H7 (cell line): ENCODE data around the gene HRAS. TPM values are rescaled to one million over a fixed set of nuclear protein-coding genes. Genes with fewer than 3 reads are reported as not detected.
"Not testable (repeated sequence)": the region's sequence is repeated elsewhere in the genome, so short reads cannot be mapped to it uniquely, and the experiment has no call there.

ENCODE experiments used
- DNase-seq: peaks from one replicate; pipeline ENCODE4 v3.0.0; 2012
- H3K27me3 ChIP-seq: 2 replicates; pipeline ENCODE4 v1.6.0; 2011; ENCODE audit warnings: mild to moderate bottlenecking, low read length; ENCODE audit not compliant: control insufficient read depth, insufficient read depth
- H3K36me3 ChIP-seq: replicated peaks from 2 replicates; pipeline ENCODE4 v1.5.1; 2011; ENCODE audit warnings: low read length; ENCODE audit not compliant: control insufficient read depth, insufficient read depth
- H3K4me3 ChIP-seq: 2 replicates; pipeline ENCODE4 v1.5.1; 2011; ENCODE audit warnings: low read depth, mild to moderate bottlenecking, control low read depth, low read length, moderate library complexity; ENCODE audit not compliant: insufficient read depth
- total RNA-seq: library from RNA; depleted of rRNA; stranded (reverse); fragments of >200 nt; shearing (Covaris generic); gene quantifications from 2 replicates; pipeline ENCODE4 v1.2.3, GENCODE V29; 2014

The HRAS gene
- total RNA-seq, 1 experiment from 2014 or later, result 57.9 TPM

GRCh38 chr11:520428-521176, 14.8 kb downstream of the HRAS start:
- no peaks in the 10 kb centered on the region for H3K27me3 ChIP-seq
- DNase-seq, result peak; percentile 71
- no peaks in the 10 kb centered on the region for H3K36me3 ChIP-seq
- H3K4me3 ChIP-seq, result no peak overlapping the region

- DNase-seq, result peak; percentile 99
- Histone ChIP-seq H3K36me3 (no peaks in the 10 kb centered on the region), H3K27me3 (no peaks in the 10 kb centered on the region), H3K4me3 (peak overlapping the region; percentile 8; the same call in 1 of the 2 replicates)
Measured at GRCh38 chr11:518463-519202, 16.7 kb downstream of the HRAS start.

- not testable (repeated sequence) for H3K4me3 ChIP-seq, H3K36me3 ChIP-seq, H3K27me3 ChIP-seq, DNase-seq
Measured at GRCh38 chr11:516918-517685, 18.3 kb downstream of the HRAS start.

- Histone ChIP-seq H3K27me3 (no peaks in the 10 kb centered on the region), H3K36me3 (no peaks in the 10 kb centered on the region), H3K4me3 (no peak overlapping the region)
- no peak for DNase-seq
Measured at GRCh38 chr11:516400-516799, 19.0 kb downstream of the HRAS start.

GRCh38 chr11:515131-515530, 20.2 kb downstream of the HRAS start:
- Histone ChIP-seq H3K4me3 (no peak overlapping the region), H3K36me3 (no peaks in the 10 kb centered on the region), H3K27me3 (no peaks in the 10 kb centered on the region)
- DNase-seq, result no peak

- Histone ChIP-seq H3K36me3 (peaks cover 2% of the 10 kb centered on the region), H3K4me3 (no peak overlapping the region), H3K27me3 (no peaks in the 10 kb centered on the region)
- no peak for DNase-seq
Measured at GRCh38 chr11:514606-515005, 20.8 kb downstream of the HRAS start.

GRCh38 chr11:512761-513595, 22.4 kb downstream of the HRAS start:
- Histone ChIP-seq H3K4me3 (no peak overlapping the region), H3K36me3 (peaks cover 2% of the 10 kb centered on the region), H3K27me3 (no peaks in the 10 kb centered on the region)
- DNase-seq, result no peak

GRCh38 chr11:508956-509355, 26.4 kb downstream of the HRAS start:
- DNase-seq, result no peak
- peaks cover 2% of the 10 kb centered on the region for H3K36me3 ChIP-seq
- no peak overlapping the region for H3K4me3 ChIP-seq
- no peaks in the 10 kb centered on the region for H3K27me3 ChIP-seq

- Histone ChIP-seq H3K27me3 (no peaks in the 10 kb centered on the region), H3K4me3 (peak overlapping the region; percentile 76), H3K36me3 (peaks cover 2% of the 10 kb centered on the region)
- no peak for DNase-seq
Measured at GRCh38 chr11:507727-508515, 27.5 kb downstream of the HRAS start.

GRCh38 chr11:506995-507726, 28.2 kb downstream of the HRAS start, which contains the start of gene RNH1:
RNH1 (minus strand) TSS chr11:507242; CDS start chr11:502162, 5,080 bp downstream.
- DNase-seq, result peak; percentile 100
- Histone ChIP-seq H3K27me3 (no peaks in the 10 kb centered on the region), H3K4me3 (peak within 1 kb of the TSS; percentile 94), H3K36me3 (peaks cover 2% of the 10 kb centered on the region)

GRCh38 chr11:506238-506994, 29.0 kb downstream of the HRAS start:
- peak overlapping the region; percentile 94 for H3K4me3 ChIP-seq
- no peaks in the 10 kb centered on the region for H3K27me3 ChIP-seq
- peak; percentile 100 for DNase-seq
- H3K36me3 ChIP-seq, result peaks cover 2% of the 10 kb centered on the region

GRCh38 chr11:504994-505344, 30.4 kb downstream of the HRAS start:
- no peak for DNase-seq
- H3K36me3 ChIP-seq, result peaks cover 4% of the 10 kb centered on the region
- no peaks in the 10 kb centered on the region for H3K27me3 ChIP-seq
- no peak overlapping the region for H3K4me3 ChIP-seq
